ENCODE measurements around the gene BTLA. TPM values are rescaled to one million over a fixed set of nuclear protein-coding genes. Genes with fewer than 3 reads are reported as not detected.
"Not testable (repeated sequence)": the region's sequence is repeated elsewhere in the genome, so short reads cannot be mapped to it uniquely, and the experiment has no call there.

BTLA gene
- total RNA-seq, 1 donor from 2014 or later, result 0.10 TPM

DNA sequence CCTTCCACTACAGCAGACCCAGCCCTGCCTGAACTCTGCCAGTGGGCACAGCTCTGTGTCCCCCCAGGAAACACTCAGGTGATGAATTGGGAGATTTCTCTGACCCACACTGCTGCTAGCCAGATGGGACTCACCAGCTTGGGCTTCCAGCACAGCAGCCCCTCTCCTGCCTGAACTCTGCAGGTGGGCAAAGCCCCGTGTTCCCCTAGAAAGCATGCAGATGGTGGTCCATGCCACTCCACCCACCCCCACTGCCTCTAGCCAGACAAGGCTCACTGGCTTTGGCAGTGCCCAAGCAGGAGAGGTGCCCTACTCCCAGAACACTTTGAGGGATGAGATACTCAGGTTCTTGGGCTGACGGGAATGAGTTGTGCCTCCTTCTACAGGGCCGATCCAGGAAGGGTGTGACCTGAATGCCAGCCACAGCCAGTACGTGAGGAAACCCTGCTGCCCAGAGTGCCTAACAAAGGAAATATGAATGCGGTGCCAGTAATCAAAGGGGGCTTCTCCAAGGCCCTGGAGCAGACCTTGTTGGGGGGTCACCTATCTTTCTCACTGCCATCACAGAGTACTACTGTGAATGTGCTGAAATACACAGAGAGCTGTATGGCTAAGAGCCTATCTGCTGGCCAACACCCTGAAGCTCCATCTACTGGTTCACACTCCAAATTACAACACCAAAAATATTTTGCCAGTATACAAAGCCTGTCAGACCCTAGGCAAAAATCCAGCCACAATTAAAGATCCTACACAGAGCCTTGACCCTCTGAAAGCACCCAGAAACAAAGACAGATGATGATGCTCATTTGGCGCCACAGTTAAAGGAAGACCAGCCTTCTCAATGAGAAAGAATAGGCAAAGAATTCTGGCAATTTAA, 61.9 kb downstream of the BTLA start:
- DNase-seq, result no peak

- DNase-seq, result no peak
Measured at GRCh38 chr3:112429960-112430359, 69.3 kb downstream of the BTLA start.

DNA sequence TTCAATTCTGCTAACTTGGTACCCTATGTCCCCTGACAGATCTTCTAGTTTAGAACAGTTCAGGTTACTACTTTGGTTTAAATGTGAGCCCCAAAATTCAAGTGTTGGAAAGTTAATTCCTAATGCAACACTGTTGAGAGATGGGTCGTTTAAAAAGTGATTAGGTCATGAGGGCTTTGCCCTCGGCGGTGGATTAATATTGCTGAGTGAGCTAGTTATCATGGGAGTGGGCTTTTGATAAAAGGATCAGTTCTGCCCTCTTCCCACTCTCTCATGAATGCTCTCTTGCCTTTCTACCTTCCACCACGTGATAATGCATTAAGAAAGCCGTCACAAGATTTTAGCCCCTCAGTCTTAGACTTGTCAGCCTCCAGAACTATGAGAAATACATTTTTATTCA, 72.1 kb downstream of the BTLA start:
- DNase-seq, result no peak

- no peak for DNase-seq
Measured at GRCh38 chr3:112425858-112426750, 73.2 kb downstream of the BTLA start.

DNA sequence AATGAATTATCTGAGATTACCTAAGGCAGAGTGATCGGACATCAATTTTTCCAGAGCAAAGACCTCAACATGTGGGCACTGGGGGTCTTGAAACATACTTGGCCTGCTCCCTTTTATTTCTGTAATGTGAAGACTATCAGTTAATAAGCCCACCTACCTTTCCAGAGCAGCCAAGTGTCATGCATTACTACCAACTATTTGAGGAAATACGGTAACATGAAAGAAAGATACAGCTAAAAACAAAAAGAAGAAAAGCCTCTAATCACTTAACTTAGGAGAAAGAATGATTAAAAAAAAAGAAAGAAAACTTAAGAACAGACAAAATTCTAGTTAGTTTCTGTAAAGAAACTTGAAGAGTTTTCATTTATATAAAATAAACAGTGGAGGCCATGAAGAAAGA, 73.9 kb downstream of the BTLA start:
- DNase-seq, result no peak

DNA sequence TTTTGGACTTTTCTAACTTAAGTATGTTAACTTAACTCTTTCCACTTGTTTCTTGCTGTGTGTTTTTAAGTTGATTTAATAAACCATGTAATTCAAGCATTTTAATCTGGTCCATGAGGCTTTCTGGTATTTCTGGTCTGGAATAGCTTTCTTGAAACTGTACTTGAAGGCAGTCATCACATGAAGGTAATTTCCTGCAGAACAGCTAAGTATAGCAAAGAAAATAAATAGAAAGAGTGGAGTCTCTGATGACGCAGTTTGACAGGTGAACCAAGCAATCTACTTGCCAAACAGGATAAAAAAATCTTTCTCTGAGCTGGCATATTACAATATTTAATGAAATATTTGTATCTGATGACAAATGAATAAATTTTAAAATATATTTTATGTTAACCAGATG, 74.9 kb downstream of the BTLA start:
- DNase-seq, result no peak

GRCh38 chr3:112422921-112423320, 76.4 kb downstream of the BTLA start:
- not testable (repeated sequence) for DNase-seq

DNA sequence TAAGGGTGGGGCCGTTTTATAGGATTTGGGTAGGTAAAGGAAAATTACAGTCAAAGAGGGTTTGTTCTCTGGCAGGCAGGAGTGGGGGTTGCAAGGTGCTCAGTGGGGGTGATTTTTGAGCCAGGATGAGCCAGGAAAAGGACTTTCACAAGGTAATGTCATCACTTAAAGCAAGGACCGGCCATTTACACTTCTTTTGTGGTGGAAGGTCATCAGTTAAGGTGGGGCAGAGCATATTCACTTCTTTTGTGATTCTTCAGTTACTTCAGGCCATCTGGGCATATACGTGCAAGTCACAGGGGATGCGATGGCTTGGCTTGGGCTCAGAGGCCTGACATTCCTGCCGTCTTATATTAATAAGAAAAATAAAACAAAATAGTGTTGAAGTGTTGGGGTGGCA, 80.7 kb downstream of the BTLA start:
- DNase-seq, result not testable (repeated sequence)

- no peak for DNase-seq
Measured at GRCh38 chr3:112417696-112418318, 81.5 kb downstream of the BTLA start.

- DNase-seq, result no peak
Measured at GRCh38 chr3:112416391-112417212, 82.7 kb downstream of the BTLA start.

DNA sequence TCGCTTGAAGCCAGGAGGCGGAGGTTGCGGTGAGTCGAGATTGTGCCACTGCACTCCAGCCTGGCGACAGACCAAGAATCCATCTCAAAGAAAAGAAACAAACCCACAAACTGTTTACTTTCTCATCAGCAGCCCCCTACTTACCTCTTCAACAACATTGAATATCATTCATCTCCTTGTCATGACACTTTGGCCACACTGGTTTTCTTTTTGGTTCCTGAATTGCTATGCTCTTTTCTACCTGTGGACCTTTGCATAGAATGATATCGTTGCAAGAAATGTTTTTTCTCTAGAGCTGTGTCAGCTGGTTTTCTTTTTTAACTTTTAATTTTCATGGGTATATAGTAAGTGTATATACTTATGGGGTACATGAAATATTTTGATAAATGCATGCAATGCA, 83.9 kb downstream of the BTLA start:
- no peak for DNase-seq

Other genes with a start within 250 kb of the BTLA start
- 3.2 TPM for gene SLC9C1, start 205.3 kb downstream of the BTLA start, total RNA-seq
- 10.2 TPM for gene CD200, start 166.3 kb downstream of the BTLA start, total RNA-seq
- gene ATG3, start 62.5 kb upstream of the BTLA start, total RNA-seq, result 43.6 TPM
- gene SLC35A5, start 62.6 kb upstream of the BTLA start, total RNA-seq, result 31.0 TPM
- 79.3 TPM for gene CCDC80, start 141.7 kb upstream of the BTLA start, total RNA-seq